ENCODE measurements around the gene IGLL1.
"Not testable (repeated sequence)": the region's sequence is repeated elsewhere in the genome, so short reads cannot be mapped to it uniquely, and the experiment has no call there.

Gene IGLL1

DNA sequence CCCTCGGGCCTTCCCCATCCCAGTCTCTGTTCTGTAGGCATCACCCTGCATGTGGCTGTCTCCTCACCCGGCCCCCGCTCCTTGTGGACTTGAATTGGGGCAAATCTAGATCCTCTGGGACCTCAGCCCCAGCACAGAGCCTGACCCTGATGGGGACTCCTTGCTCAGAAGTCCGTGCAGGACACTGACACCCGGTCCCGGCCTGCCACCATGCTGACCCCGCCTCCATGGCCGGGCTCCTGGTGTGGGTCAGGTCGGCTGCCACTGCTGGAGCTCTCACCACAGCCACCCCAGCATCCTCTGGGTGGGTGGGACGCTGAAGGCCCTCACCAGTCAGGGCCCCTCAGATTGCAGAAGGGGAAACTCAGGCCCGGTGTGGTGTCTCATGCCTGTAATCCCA, 1.8 kb downstream of the IGLL1 start:
- Histone ChIP-seq H3K27me3 (no peaks in the 10 kb centered on the region), H3K4me3 (ENCODE audit: low read depth, low read length) (no peak overlapping the region), H3K4me1 (no peaks in the 10 kb centered on the region), H3K9me3 (no peaks in the 10 kb centered on the region), H3K36me3 (no peaks in the 10 kb centered on the region)
- DNase-seq: no peak
- TF ChIP-seq, protein P1, sequence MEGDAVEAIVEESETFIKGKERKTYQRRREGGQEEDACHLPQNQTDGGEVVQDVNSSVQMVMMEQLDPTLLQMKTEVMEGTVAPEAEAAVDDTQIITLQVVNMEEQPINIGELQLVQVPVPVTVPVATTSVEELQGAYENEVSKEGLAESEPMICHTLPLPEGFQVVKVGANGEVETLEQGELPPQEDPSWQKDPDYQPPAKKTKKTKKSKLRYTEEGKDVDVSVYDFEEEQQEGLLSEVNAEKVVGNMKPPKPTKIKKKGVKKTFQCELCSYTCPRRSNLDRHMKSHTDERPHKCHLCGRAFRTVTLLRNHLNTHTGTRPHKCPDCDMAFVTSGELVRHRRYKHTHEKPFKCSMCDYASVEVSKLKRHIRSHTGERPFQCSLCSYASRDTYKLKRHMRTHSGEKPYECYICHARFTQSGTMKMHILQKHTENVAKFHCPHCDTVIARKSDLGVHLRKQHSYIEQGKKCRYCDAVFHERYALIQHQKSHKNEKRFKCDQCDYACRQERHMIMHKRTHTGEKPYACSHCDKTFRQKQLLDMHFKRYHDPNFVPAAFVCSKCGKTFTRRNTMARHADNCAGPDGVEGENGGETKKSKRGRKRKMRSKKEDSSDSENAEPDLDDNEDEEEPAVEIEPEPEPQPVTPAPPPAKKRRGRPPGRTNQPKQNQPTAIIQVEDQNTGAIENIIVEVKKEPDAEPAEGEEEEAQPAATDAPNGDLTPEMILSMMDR (IDR thresholded peaks at IDR 0.05; ENCODE audit: low read depth, low read length): no peak

DNA sequence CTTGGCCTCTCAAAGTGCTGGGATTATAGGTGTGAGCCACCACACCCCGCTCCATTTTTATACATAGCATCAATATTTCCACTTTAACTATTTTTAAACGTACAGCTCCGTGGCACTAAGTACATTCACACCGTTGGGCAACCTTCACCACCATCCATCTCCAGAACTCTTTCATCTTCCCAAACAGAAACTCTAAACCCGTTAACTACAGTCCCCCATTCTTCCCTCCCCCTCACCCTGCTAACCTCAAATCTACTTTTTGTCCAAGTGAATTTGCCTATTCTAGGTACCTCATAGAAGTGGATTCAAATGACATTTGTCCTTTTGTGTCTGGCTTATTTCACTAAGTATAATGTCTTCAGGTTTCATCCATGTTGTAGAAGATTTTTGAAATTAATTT, 3.4 kb downstream of the IGLL1 start:
- DNase-seq: no peak
- H3K4me1 ChIP-seq: no peaks in the 10 kb centered on the region
- H3K9me3 ChIP-seq: no peaks in the 10 kb centered on the region
- TF ChIP-seq, protein P1 (IDR thresholded peaks at IDR 0.05; ENCODE audit: low read depth, low read length): no peak
- no peak overlapping the region for H3K4me3 ChIP-seq (ENCODE audit: low read depth, low read length)
- H3K36me3 ChIP-seq: no peaks in the 10 kb centered on the region
- no peaks in the 10 kb centered on the region for H3K27me3 ChIP-seq

DNA sequence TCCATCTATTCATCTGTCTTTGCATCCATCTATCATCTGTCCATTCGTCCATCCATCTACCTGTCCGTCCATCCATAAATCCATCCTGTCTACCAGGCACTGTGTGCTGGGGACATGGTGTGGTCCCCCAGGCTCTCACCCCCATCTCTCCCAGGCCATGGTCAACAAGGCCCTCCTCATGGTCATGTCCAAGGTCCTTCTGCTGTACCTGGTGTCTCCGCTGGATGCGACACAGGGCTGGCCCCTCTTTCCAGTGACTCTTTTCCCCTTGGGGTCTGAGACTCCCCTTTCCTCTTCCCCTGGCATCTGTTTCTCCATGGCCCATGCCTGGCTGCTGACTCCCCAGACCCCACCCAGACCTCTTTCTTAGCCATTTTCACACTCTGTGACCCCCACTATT, 4.5 kb downstream of the IGLL1 start:
- no peaks in the 10 kb centered on the region for H3K36me3 ChIP-seq
- DNase-seq: no peak
- H3K4me3 ChIP-seq (ENCODE audit: low read depth, low read length): no peak overlapping the region
- H3K27me3 ChIP-seq: no peaks in the 10 kb centered on the region
- no peaks in the 10 kb centered on the region for H3K4me1 ChIP-seq
- TF ChIP-seq, protein P1 (IDR thresholded peaks at IDR 0.05; ENCODE audit: low read depth, low read length): no peak
- H3K9me3 ChIP-seq: no peaks in the 10 kb centered on the region

DNA sequence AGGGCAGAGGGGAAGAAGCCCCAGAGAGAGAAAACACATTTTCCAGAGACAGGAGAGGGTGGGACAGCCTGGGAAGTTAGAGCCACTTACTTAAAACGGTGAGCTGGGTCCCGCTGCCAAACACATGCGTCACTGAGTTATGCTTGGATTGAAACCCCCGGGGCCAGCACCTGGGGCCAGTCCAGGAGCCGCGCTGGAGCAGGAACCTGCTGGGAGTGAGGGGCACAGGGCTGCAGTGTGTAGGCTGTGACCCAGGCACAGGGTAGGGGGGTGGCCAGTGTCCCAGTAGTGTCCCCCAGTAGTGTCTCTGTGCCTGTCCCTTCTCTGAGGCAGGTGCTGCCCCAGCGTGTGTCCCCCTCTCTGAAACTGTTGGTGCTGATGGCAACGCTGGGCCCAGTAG, 5.2 kb downstream of the IGLL1 start:
- Histone ChIP-seq H3K36me3 (no peaks in the 10 kb centered on the region), H3K9me3 (no peaks in the 10 kb centered on the region), H3K4me1 (no peaks in the 10 kb centered on the region), H3K4me3 (ENCODE audit: low read depth, low read length) (no peak overlapping the region), H3K27me3 (no peaks in the 10 kb centered on the region)
- DNase-seq: no peak
- TF ChIP-seq, protein P1 (IDR thresholded peaks at IDR 0.05; ENCODE audit: low read depth, low read length): no peak

DNA sequence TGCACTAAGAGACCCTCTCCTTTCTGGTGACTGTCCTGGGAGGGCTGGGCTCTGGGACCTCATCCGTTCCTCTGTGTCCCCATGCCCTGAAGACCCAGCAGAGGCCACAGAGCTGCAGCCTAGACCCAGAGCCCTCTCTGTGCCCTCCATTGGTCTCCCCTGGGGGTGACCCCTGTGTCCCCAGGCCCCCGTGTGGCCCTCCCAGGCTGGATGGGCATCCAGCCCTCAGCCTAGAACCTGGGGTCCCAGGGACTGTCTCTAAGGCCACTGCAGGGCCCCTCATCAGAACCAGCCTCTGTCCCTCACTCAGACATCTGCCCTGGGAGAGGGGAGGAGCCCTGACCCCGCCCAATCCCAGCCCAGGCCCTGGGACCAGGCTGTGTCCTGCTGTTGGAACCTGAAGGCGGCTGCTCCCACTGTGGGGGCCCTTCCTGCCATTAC, 5.7 kb downstream of the IGLL1 start:
- H3K9me3 ChIP-seq: no peaks in the 10 kb centered on the region
- H3K27me3 ChIP-seq: no peaks in the 10 kb centered on the region
- no peak overlapping the region for H3K4me3 ChIP-seq (ENCODE audit: low read depth, low read length)
- TF ChIP-seq, protein P1 (IDR thresholded peaks at IDR 0.05; ENCODE audit: low read depth, low read length): no peak
- H3K4me1 ChIP-seq: no peaks in the 10 kb centered on the region
- no peak for DNase-seq
- no peaks in the 10 kb centered on the region for H3K36me3 ChIP-seq

DNA sequence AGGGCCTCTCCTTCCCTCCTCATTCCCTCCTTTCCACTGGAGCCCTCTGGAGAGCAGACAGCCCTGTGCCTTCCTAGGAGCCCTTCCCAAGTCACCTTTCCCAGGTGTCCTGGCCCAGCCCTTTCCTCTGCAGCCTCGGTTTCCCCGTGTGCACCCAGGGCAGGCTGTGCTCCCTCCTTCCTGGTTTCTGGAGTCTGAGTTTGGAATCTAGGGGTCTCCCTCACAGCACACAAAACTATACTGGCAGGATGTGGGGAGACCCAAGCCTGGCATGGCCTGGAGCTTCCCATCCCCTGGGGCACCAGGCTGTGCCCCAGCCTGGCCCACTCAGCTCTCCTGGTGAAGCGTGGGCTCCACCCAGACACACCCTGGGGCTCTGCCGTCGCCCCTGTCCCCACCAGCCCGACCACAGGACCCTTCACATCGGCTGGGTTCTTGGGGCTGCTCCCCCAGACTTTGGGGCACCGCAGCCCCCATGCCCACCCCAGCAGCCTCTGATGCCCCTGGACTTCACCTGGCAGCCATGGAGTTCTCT, 6.3 kb downstream of the IGLL1 start:
- not testable (repeated sequence) for H3K36me3 ChIP-seq; H3K9me3 ChIP-seq; H3K4me1 ChIP-seq; DNase-seq; H3K4me3 ChIP-seq (ENCODE audit: low read depth, low read length); H3K27me3 ChIP-seq

DNA sequence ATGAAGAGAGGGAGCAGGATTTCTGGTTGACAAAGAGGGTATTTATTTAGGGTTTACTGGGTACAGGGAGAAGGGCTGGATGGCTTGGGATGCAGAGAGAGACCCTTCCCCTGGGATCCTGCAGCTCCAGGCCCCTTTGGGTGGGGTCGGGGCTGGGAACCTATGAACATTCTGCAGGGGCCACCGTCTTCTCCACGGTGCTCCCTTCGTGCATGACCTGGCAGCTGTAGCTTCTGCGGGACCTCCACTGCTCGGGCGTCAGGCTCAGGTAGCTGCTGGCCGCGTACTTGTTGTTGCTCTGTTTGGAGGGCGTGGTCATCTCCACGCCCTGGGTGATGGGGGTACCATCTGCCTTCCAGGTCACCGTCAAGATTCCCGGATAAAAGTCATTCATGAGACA, 7.0 kb downstream of the IGLL1 start:
- not testable (repeated sequence) for H3K4me1 ChIP-seq; H3K4me3 ChIP-seq (ENCODE audit: low read depth, low read length); H3K9me3 ChIP-seq; DNase-seq; H3K36me3 ChIP-seq; H3K27me3 ChIP-seq
